ENCODE results near the gene SUCO. TPM values are rescaled to one million over a fixed set of nuclear protein-coding genes. Genes with fewer than 3 reads are reported as not detected.
"Not testable (repeated sequence)": the region's sequence is repeated elsewhere in the genome, so short reads cannot be mapped to it uniquely, and the experiment has no call there.

The SUCO gene
- total RNA-seq, 5 donors from 2014 or later (not counting 1 experiment from before 2014, with no cell fraction given), result 43.7 to 87.1 (median 47.9) TPM

DNA sequence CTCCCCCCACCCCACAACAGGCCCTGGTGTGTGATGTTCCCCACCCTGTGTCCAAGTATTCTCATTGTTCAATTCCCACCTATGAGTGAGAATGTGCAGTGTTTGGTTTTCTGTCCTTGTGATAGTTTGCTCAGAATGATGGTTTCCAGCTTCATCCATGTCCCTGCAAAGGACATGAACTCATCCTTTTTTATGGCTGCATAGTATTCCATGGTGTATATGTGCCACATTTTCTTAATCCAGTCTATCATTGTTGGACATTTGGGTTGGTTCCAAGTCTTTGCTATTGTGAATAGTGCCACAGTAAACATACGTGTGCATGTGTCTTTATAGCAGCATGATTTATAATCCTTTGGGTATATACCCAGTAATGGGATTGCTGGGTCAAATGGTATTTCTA lies 58.5 kb downstream of the SUCO start:
- ATAC-seq (replicated peaks in 1 of 4); H3K4me1 ChIP-seq (ENCODE audit: control insufficient read depth in 1 of 2, extremely low read depth in 1 of 2, insufficient read depth in 2 of 2, low read length in 2 of 2); POLR2A ChIA-PET; H3K27ac Mint-ChIP-seq; H3K9me3 ChIP-seq; H3K4me3 Mint-ChIP-seq; DNase-seq; H3K27me3 ChIP-seq (replicated peaks in 1 of 2; ENCODE audit: control insufficient read depth in 2 of 2, extremely low read depth in 1 of 2, insufficient read depth in 2 of 2, low read length in 1 of 2); H3K4me3 ChIP-seq (ENCODE audit: control insufficient read depth in 1 of 2, extremely low read depth in 1 of 2, low read length in 1 of 2); H3K9me3 Mint-ChIP-seq; H3K27ac ChIP-seq (ENCODE audit: low read length); H3K27me3 Mint-ChIP-seq: not testable (repeated sequence)
- CTCF ChIA-PET, result interaction anchor here in 1 of 2 donors (0.7 kb wide), 1 partner anchor 128 kb away, joined by 3 read pairs; no protein-coding TSS in a partner anchor
- Mint-ChIP-seq H3K36me3 (peaks cover 87% of the 10 kb centered on the region), H3K4me1 (peaks cover 34 to 51% (median 41%) of the 10 kb centered on the region in 3 donors)
- no CpG with 5 or more reads among the region's 1 CpG for WGBS (ENCODE audit: insufficient coverage)
- peaks cover 9 to 29% of the 10 kb centered on the region in 2 donors for H3K36me3 ChIP-seq (ENCODE audit: control insufficient read depth in 2 of 2, extremely low read depth in 1 of 2, insufficient read depth in 1 of 2, low read length in 1 of 2)

DNA sequence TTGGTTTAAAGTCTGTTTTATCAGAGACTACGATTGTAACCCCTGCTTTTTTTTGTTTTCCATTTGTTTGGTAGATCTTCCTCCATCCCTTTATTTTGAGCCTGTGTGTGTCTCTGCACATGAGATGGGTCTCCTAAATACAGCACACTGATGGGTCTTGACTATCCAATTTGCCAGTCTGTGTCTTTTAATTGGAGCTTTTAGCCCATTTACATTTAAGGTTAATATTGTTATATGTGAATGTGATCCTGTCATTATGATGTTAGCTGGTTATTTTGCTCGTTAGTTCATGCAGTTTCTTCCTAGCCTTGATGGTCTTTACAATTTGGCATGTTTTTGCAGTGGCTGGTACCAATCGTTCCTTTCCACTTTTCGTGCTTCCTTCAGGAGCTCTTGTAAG lies 62.1 kb downstream of the SUCO start:
- peaks cover 6 to 32% of the 10 kb centered on the region in 2 donors for H3K36me3 ChIP-seq (ENCODE audit: control insufficient read depth in 2 of 2, extremely low read depth in 1 of 2, insufficient read depth in 1 of 2, low read length in 1 of 2)
- POLR2A ChIA-PET; H3K27me3 Mint-ChIP-seq; H3K9me3 ChIP-seq; ATAC-seq (replicated peaks in 1 of 4); H3K27me3 ChIP-seq (replicated peaks in 1 of 2; ENCODE audit: control insufficient read depth in 2 of 2, extremely low read depth in 1 of 2, insufficient read depth in 2 of 2, low read length in 1 of 2); H3K4me3 ChIP-seq (ENCODE audit: control insufficient read depth in 1 of 2, extremely low read depth in 1 of 2, low read length in 1 of 2); H3K4me1 ChIP-seq (ENCODE audit: control insufficient read depth in 1 of 2, extremely low read depth in 1 of 2, insufficient read depth in 2 of 2, low read length in 2 of 2); H3K4me3 Mint-ChIP-seq; H3K9me3 Mint-ChIP-seq; DNase-seq; CTCF ChIA-PET; H3K27ac ChIP-seq (ENCODE audit: low read length): not testable (repeated sequence)
- H3K27ac Mint-ChIP-seq, result peak overlapping the region; percentile 14 to 33
- peaks cover 20 to 44% (median 44%) of the 10 kb centered on the region in 3 donors for H3K4me1 Mint-ChIP-seq
- H3K36me3 Mint-ChIP-seq, result peaks cover 83% of the 10 kb centered on the region
- 100% methylated on average over 1 of the region's 4 CpGs for WGBS (ENCODE audit: insufficient coverage)

- H3K27me3 ChIP-seq (replicated peaks in 1 of 2; ENCODE audit: control insufficient read depth in 2 of 2, extremely low read depth in 1 of 2, insufficient read depth in 2 of 2, low read length in 1 of 2); CTCF ChIA-PET: not testable (repeated sequence)
- H3K36me3 Mint-ChIP-seq, result peaks cover 75% of the 10 kb centered on the region
These were observed 63.8 kb downstream of the SUCO start for GRCh38 chr1:172596782-172597181.

GRCh38 chr1:172599912-172600311 lies 67.0 kb downstream of the SUCO start:
- Histone ChIP-seq H3K4me1 (ENCODE audit: control insufficient read depth in 1 of 2, extremely low read depth in 1 of 2, insufficient read depth in 2 of 2, low read length in 2 of 2) (peaks cover 0 to 9% of the 10 kb centered on the region in 2 experiments), H3K9me3 (no peaks in the 10 kb centered on the region), H3K4me3 (ENCODE audit: control insufficient read depth in 1 of 2, extremely low read depth in 1 of 2, low read length in 1 of 2) (no peak overlapping the region), H3K27ac (ENCODE audit: low read length) (no peak overlapping the region), H3K27me3 (replicated peaks in 1 of 2; ENCODE audit: control insufficient read depth in 2 of 2, extremely low read depth in 1 of 2, insufficient read depth in 2 of 2, low read length in 1 of 2) (no peaks in the 10 kb centered on the region), H3K36me3 (ENCODE audit: control insufficient read depth in 2 of 2, extremely low read depth in 1 of 2, insufficient read depth in 1 of 2, low read length in 1 of 2) (peaks cover 0 to 50% of the 10 kb centered on the region in 2 donors)
- Mint-ChIP-seq H3K4me3 (no peak overlapping the region), H3K27me3 (no peaks in the 10 kb centered on the region), H3K27ac (no peak overlapping the region), H3K9me3 (no peaks in the 10 kb centered on the region), H3K4me1 (peaks cover 16 to 30% (median 26%) of the 10 kb centered on the region in 3 donors), H3K36me3 (peaks cover 53% of the 10 kb centered on the region)
- WGBS (ENCODE audit: insufficient coverage), result no CpG with 5 or more reads among the region's 3 CpGs
- ChIA-PET CTCF (no interaction called here), POLR2A (no interaction called here)
- DNase-seq (no peak), ATAC-seq (replicated peaks in 1 of 4) (no peak)

More at GRCh38 chr1:172596782-172597181, 63.8 kb downstream of the SUCO start:
- peak overlapping the region in 1 of 3 donors; percentile 59 for H3K4me3 Mint-ChIP-seq
- peaks cover 20 to 48% (median 44%) of the 10 kb centered on the region in 3 donors for H3K4me1 Mint-ChIP-seq
- H3K9me3 ChIP-seq; H3K27me3 Mint-ChIP-seq; H3K9me3 Mint-ChIP-seq; POLR2A ChIA-PET; ATAC-seq (replicated peaks in 1 of 4); H3K27ac ChIP-seq (ENCODE audit: low read length); H3K4me3 ChIP-seq (ENCODE audit: control insufficient read depth in 1 of 2, extremely low read depth in 1 of 2, low read length in 1 of 2); H3K4me1 ChIP-seq (ENCODE audit: control insufficient read depth in 1 of 2, extremely low read depth in 1 of 2, insufficient read depth in 2 of 2, low read length in 2 of 2): not testable (repeated sequence)
- peaks cover 0 to 33% of the 10 kb centered on the region in 2 donors for H3K36me3 ChIP-seq (ENCODE audit: control insufficient read depth in 2 of 2, extremely low read depth in 1 of 2, insufficient read depth in 1 of 2, low read length in 1 of 2)
- DNase-seq, result peak in 20 of 35 experiments; percentile 2 to 48 (median 13)
- WGBS (ENCODE audit: insufficient coverage), result 76% methylated on average over 6 of the region's 10 CpGs
- H3K27ac Mint-ChIP-seq, result peak overlapping the region in 1 of 2 donors; percentile 84

- Histone ChIP-seq H3K4me3 (ENCODE audit: control insufficient read depth in 1 of 2, extremely low read depth in 1 of 2, low read length in 1 of 2) (no peak overlapping the region), H3K4me1 (ENCODE audit: control insufficient read depth in 1 of 2, extremely low read depth in 1 of 2, insufficient read depth in 2 of 2, low read length in 2 of 2) (peaks cover 0 to 9% of the 10 kb centered on the region in 2 experiments), H3K9me3 (no peaks in the 10 kb centered on the region), H3K27me3 (replicated peaks in 1 of 2; ENCODE audit: control insufficient read depth in 2 of 2, extremely low read depth in 1 of 2, insufficient read depth in 2 of 2, low read length in 1 of 2) (no peaks in the 10 kb centered on the region), H3K36me3 (ENCODE audit: control insufficient read depth in 2 of 2, extremely low read depth in 1 of 2, insufficient read depth in 1 of 2, low read length in 1 of 2) (peaks cover 0 to 52% of the 10 kb centered on the region in 2 donors), H3K27ac (ENCODE audit: low read length) (no peak overlapping the region)
- ChIA-PET POLR2A (no interaction called here), CTCF (interaction anchor here in 1 of 2 donors (0.7 kb wide), 1 partner anchor 9 kb away, joined by 6 read pairs; no protein-coding TSS in a partner anchor)
- peak overlapping the region; percentile 23 to 36 for H3K27ac Mint-ChIP-seq
- peaks cover 46% of the 10 kb centered on the region for H3K36me3 Mint-ChIP-seq
- 75% methylated on average over 1 of the region's 1 CpG for WGBS (ENCODE audit: insufficient coverage)
- DNase-seq (no peak), ATAC-seq (replicated peaks in 1 of 4) (no peak)
- no peaks in the 10 kb centered on the region for H3K9me3 Mint-ChIP-seq
- H3K4me1 Mint-ChIP-seq, result peaks cover 14 to 23% (median 20%) of the 10 kb centered on the region in 3 donors
- H3K27me3 Mint-ChIP-seq, result no peaks in the 10 kb centered on the region
- H3K4me3 Mint-ChIP-seq, result no peak overlapping the region
These were observed 67.7 kb downstream of the SUCO start for GRCh38 chr1:172600615-172601014.

- CTCF ChIA-PET, result interaction anchor here in 1 of 2 donors (0.7 to 1.1 kb wide), 2 partner anchors 8 to 19 kb away, joined by 3 to 6 read pairs; no protein-coding TSS in a partner anchor
- Histone ChIP-seq H3K36me3 (ENCODE audit: control insufficient read depth in 2 of 2, extremely low read depth in 1 of 2, insufficient read depth in 1 of 2, low read length in 1 of 2) (peaks cover 0 to 52% of the 10 kb centered on the region in 2 donors), H3K4me1 (ENCODE audit: control insufficient read depth in 1 of 2, extremely low read depth in 1 of 2, insufficient read depth in 2 of 2, low read length in 2 of 2) (peaks cover 0 to 9% of the 10 kb centered on the region in 2 experiments), H3K4me3 (ENCODE audit: control insufficient read depth in 1 of 2, extremely low read depth in 1 of 2, low read length in 1 of 2) (no peak overlapping the region), H3K9me3 (no peaks in the 10 kb centered on the region), H3K27ac (ENCODE audit: low read length) (no peak overlapping the region), H3K27me3 (replicated peaks in 1 of 2; ENCODE audit: control insufficient read depth in 2 of 2, extremely low read depth in 1 of 2, insufficient read depth in 2 of 2, low read length in 1 of 2) (no peaks in the 10 kb centered on the region)
- H3K9me3 Mint-ChIP-seq, result no peaks in the 10 kb centered on the region
- POLR2A ChIA-PET, result no interaction called here
- peaks cover 41% of the 10 kb centered on the region for H3K36me3 Mint-ChIP-seq
- peak overlapping the region; percentile 29 to 31 for H3K27ac Mint-ChIP-seq
- ATAC-seq (replicated peaks in 1 of 4) (no peak), DNase-seq (no peak)
- 100% methylated on average over 5 of the region's 6 CpGs for WGBS (ENCODE audit: insufficient coverage)
- no peaks in the 10 kb centered on the region for H3K27me3 Mint-ChIP-seq
- peaks cover 10 to 18% (median 15%) of the 10 kb centered on the region in 3 donors for H3K4me1 Mint-ChIP-seq
- H3K4me3 Mint-ChIP-seq, result no peak overlapping the region
These were observed 68.2 kb downstream of the SUCO start for GRCh38 chr1:172601046-172601630.

Data from T-cell (primary cell).